Lower lobe of right lung (tissue), 2 donors: ENCODE data around the gene TRPV6. TPM values are rescaled to one million over a fixed set of nuclear protein-coding genes. Genes with fewer than 3 reads are reported as not detected.

Source experiments
- ATAC-seq, 2 donors: fragments of 200-7000 bp; cut with Tn5 transposase; one replicate each; pipeline ENCODE4 v1.9.1; 2020 to 2022; ENCODE audit warnings: mild to moderate bottlenecking in 2 of 2, moderate library complexity in 2 of 2
- DNase-seq: peaks from one replicate; pipeline ENCODE4 v3.0.0-alpha.2; 2020
- H3K27ac ChIP-seq: fragments of 200-600 bp; one replicate; pipeline ENCODE4 v1.8.0; 2022
- H3K27me3 ChIP-seq: fragments of 200-600 bp; one replicate; pipeline ENCODE4 v1.8.0; 2022; ENCODE audit warnings: low read depth
- H3K36me3 ChIP-seq: fragments of 200-600 bp; one replicate; pipeline ENCODE4 v1.8.0; 2022; ENCODE audit warnings: mild to moderate bottlenecking
- H3K4me1 ChIP-seq: fragments of 200-600 bp; one replicate; pipeline ENCODE4 v1.8.0; 2022
- H3K4me3 ChIP-seq: fragments of 200-600 bp; one replicate; pipeline ENCODE4 v1.8.0; 2022; ENCODE audit warnings: mild to moderate bottlenecking
- H3K9me3 ChIP-seq: fragments of 200-600 bp; one replicate; pipeline ENCODE4 v1.8.0; 2022
- CTCF ChIP-seq: fragments of 200-600 bp; IDR thresholded peaks from one replicate; pipeline ENCODE4 v1.8.0; 2022; ENCODE audit warnings: antibody characterized with exemption, mild to moderate bottlenecking
- intact Hi-C: fragments of 100-400 bp; cut with DNase I; formaldehyde crosslinking; loops from one replicate; pipeline ENCODE4 v1.11.0; 2022
- total RNA-seq: library from RNA; stranded (reverse); fragmentation: NEBNext Ultra II Directional; extraction: Animal tissue kit (Norgen Biotek cat#: 25700); gene quantifications from one replicate; pipeline ENCODE4 v1.2.1, GENCODE V29; 2021
- donor health status: DM: no; HTN: yes; CAD: no; lungs with severe emphysema.

TRPV6 gene
- total RNA-seq, 1 donor from 2014 or later: 0.21 TPM

- no peaks in the 10 kb centered on the region for H3K27me3 ChIP-seq
- ATAC-seq: no peak
- no peak overlapping the region for H3K27ac ChIP-seq
- H3K4me1 ChIP-seq: no peaks in the 10 kb centered on the region
- H3K9me3 ChIP-seq: no peaks in the 10 kb centered on the region
- DNase-seq: no peak
- H3K36me3 ChIP-seq: no peaks in the 10 kb centered on the region
- no peak overlapping the region for H3K4me3 ChIP-seq
- TF ChIP-seq CTCF: no peak
- intact Hi-C loops: no loop called here
These were observed 43.2 kb downstream of the TRPV6 start for GRCh38 chr7:142842251-142842766.

- intact Hi-C loops: no loop called here
- Histone ChIP-seq H3K36me3 (no peaks in the 10 kb centered on the region), H3K27ac (no peak overlapping the region), H3K4me1 (no peaks in the 10 kb centered on the region), H3K27me3 (no peaks in the 10 kb centered on the region), H3K9me3 (no peaks in the 10 kb centered on the region), H3K4me3 (no peak overlapping the region)
- DNase-seq: no peak
- no peak for TF ChIP-seq CTCF
- ATAC-seq: no peak
These were observed 46.9 kb downstream of the TRPV6 start for GRCh38 chr7:142838461-142839213.

GRCh38 chr7:142836426-142836825, 49.1 kb downstream of the TRPV6 start:
- intact Hi-C loops: no loop called here
- Histone ChIP-seq H3K4me1 (no peaks in the 10 kb centered on the region), H3K27ac (no peak overlapping the region), H3K4me3 (no peak overlapping the region), H3K9me3 (no peaks in the 10 kb centered on the region), H3K27me3 (no peaks in the 10 kb centered on the region), H3K36me3 (no peaks in the 10 kb centered on the region)
- TF ChIP-seq CTCF: no peak
- ATAC-seq (no peak), DNase-seq (no peak)

- H3K4me1 ChIP-seq: no peaks in the 10 kb centered on the region
- H3K27me3 ChIP-seq: no peaks in the 10 kb centered on the region
- no peak for DNase-seq
- ATAC-seq: no peak
- no peaks in the 10 kb centered on the region for H3K9me3 ChIP-seq
- intact Hi-C loops: no loop called here
- no peak overlapping the region for H3K4me3 ChIP-seq
- no peak for TF ChIP-seq CTCF
- no peak overlapping the region for H3K27ac ChIP-seq
- no peaks in the 10 kb centered on the region for H3K36me3 ChIP-seq
These were observed 50.1 kb downstream of the TRPV6 start for GRCh38 chr7:142835487-142835886.

GRCh38 chr7:142833174-142834048, 52.1 kb downstream of the TRPV6 start:
- Histone ChIP-seq H3K27ac (no peak overlapping the region), H3K9me3 (no peaks in the 10 kb centered on the region), H3K4me3 (no peak overlapping the region), H3K4me1 (no peaks in the 10 kb centered on the region), H3K27me3 (no peaks in the 10 kb centered on the region), H3K36me3 (no peaks in the 10 kb centered on the region)
- ATAC-seq (no peak), DNase-seq (no peak)
- intact Hi-C loops: no loop called here
- no peak for TF ChIP-seq CTCF
